Measurements from ENCODE around the gene JARID2.

Gene JARID2

GRCh38 chr6:15246666-15247499 lies 1.0 kb downstream of the JARID2 start:
- no peak for DNase-seq (ENCODE audit: low read depth in 2 of 2)

GRCh38 chr6:15247500-15248450 lies 1.9 kb downstream of the JARID2 start:
- DNase-seq (ENCODE audit: low read depth in 2 of 2) = peak; percentile 45 to 53

DNA sequence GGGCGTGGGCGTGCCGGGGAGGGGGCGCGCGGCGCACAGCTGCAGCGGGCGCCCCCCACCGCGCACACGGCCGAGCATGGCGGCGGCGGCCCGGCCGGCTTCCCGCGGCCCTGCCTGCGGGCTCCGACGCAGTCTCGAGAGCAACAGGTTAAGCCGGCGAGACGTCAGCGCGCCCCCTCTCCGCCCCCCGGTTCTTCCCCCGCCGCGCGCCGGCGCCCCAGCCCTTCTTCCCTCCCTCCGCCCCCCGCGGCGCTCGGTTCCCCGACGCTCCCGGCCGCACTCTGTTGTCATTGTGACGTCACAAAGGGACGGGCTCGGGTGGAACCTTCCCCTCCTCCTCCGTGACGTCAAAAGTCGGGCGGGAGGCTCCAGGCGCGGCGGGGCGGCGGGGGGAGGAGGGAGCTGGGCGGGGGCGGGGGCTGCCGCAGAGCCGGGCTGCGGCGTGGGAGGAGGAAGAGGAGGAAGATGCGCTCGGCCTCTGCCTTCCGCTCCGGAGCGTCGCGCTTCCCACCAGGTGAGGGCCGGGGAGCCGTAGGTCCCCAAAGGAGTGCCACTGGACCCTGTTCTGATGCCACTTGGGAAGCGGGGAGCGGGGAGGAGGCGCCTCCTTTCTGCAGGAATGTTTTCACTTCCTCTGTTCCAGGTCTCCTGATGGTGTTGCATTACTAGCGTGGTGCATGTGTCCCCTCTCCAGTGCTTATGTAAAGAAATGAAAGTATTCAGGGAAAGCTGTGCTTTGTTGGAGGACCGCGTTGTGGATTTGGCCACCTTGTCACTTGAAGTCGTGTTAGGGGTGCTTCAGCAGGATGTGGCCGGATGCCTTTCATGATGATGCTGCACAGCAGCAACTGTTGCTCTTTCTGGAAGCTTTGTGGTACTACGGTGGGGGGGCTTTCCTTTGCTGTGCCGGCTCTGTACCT lies 2.8 kb downstream of the JARID2 start:
- DNase-seq (ENCODE audit: low read depth in 2 of 2) = peak; percentile 89 to 92

GRCh38 chr6:15249371-15250019 lies 3.6 kb downstream of the JARID2 start:
- DNase-seq (ENCODE audit: low read depth in 2 of 2) = no peak

DNA sequence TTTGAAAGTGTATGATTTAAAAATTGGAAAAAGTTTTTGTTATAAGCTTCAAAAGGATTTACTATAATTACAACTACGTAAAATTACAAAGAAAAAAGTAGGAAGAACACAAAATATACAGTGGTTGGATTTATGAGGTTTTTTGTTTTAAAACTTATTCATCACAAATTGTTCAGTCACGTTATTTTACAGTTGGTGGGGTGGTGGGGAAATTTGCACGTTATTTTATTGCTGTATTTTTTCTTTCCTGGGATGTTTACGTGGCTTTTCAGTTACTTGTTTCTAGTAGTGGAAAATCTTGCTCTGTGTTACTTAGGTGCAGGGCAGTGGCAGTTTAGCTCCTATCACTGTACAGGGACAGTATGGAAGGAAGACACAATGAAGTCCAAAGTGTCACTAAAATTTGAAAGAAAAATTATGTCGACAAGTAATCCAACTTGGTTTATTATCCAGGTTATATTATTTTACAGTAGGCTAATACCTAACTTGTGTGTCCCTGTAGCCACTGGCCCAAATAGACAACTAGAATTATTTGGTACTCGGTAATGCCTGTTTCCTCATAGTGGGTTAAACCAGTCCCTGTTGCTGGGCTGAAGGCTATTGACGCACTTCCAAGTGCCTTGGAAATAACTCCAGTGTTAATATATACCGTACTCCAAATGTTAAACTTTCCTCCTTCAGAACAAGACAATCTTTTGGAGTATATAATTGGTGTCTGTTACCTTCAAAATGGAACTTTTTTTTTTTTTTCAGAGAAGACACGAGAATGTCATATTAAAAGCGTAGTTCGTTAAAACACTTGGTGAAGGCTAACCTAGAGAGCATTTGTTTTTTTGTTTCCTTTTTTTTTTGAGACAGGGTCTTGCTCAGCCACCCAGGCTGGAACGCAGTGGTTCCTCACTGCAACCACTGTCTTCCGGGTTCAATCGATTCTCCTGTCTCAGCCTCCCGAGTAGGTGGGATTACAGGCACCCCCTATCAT lies 4.6 kb downstream of the JARID2 start:
- DNase-seq (ENCODE audit: low read depth in 2 of 2) = no peak

- no peak for DNase-seq (ENCODE audit: low read depth in 2 of 2)
Measured at GRCh38 chr6:15252195-15252594, 6.3 kb downstream of the JARID2 start.

DNA sequence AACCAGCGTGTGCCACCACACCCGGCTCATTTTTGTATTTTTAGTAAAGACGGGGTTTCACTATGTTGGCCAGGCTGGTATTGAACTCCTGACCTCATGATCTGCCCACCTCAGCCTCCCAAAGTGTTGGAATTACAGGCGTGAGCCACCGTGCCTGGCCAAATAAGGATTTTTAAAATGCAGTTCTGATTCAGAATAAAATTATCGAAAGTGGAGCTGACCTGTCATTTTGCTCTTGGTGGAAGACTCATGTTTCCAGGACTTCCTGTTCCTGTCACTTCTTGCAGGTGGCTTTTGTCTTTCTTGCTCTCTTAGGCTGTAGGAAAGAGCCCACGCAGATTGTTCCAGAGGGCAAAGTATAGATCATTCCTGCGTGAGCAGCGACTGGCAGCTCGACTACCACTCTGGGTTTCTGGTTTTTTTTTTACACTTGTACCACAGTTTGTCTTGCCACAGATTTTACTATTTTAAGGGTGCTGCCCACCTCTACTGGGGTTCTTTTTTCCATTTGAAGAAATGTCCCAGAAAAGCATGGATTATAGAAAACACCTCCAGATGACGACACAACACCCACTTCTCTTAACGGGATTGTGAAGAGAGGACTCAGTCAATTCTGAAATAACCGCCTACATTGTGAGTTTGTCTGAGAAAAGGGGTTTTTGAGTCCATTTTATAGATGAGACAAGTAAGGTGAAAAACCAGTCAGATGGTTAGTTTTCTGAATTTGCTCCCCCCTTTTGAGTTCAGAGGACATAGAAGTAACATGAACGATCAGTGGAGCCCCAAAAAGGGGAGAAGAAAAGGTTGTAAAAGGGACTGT lies 7.5 kb downstream of the JARID2 start:
- DNase-seq (ENCODE audit: low read depth in 2 of 2) = peak in 1 of 2 donors; percentile 19

GRCh38 chr6:15254070-15254975 lies 8.5 kb downstream of the JARID2 start:
- DNase-seq (ENCODE audit: low read depth in 2 of 2) = no peak

- no peak for DNase-seq (ENCODE audit: low read depth in 2 of 2)
Measured at GRCh38 chr6:15255481-15255880, 9.6 kb downstream of the JARID2 start.

DNA sequence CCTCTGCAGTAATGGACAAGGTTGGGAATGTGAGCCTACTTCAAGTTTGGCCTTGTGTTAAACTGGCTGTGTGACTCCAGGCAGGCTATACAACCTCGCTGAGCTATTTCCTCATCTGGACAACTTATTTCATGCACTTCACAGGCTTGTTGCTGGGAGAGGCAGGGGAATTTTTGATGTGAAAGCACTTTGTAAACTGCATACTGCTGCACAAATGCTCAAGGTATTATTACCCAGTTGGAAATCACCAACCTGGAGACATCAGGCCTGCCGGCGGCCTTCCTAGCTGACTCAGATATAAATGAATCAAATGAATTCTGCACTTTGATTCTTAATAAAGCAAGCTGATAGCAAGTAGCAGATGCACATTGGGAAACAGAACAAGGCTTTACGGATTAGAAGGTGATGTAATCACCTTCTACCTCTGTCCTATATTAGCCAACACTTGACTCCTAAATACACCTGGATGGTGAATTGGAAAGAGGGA lies 10.1 kb downstream of the JARID2 start:
- no peak for DNase-seq (ENCODE audit: low read depth in 2 of 2)

DNA sequence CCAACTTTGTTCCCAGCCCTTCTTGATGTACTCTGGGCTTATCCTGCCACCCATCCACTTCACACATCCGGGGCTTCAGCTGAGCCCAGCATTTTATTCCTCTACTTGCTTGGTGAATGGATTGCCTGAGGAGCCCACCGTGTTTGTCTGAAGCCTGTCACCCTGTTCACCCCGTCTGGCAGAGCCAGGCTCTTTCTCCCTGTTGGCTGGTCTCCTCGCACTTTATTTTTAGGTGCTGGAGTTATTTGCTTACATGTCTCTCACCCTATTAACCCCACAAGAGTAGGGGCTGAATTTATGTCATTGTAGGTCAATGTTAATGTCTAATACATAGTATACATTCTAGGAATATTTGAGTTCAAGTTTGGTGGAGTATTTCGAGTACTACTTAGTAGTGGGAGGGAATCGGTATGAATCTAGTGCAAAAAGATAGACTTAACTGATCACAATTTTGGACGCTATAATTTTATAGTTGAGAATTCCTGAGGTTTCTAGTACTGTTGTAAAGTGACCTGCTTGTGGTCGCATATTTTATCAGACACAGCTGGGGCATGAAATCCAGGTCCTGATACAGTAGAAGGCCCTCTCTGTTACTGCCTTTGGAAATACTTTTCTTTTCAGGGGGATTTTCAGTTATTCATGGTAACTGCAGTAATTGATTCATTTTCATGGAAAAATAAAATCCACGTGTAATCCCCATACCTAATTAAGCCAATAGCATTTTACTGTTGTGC lies 10.8 kb downstream of the JARID2 start:
- no peak for DNase-seq (ENCODE audit: low read depth in 2 of 2)

DNA sequence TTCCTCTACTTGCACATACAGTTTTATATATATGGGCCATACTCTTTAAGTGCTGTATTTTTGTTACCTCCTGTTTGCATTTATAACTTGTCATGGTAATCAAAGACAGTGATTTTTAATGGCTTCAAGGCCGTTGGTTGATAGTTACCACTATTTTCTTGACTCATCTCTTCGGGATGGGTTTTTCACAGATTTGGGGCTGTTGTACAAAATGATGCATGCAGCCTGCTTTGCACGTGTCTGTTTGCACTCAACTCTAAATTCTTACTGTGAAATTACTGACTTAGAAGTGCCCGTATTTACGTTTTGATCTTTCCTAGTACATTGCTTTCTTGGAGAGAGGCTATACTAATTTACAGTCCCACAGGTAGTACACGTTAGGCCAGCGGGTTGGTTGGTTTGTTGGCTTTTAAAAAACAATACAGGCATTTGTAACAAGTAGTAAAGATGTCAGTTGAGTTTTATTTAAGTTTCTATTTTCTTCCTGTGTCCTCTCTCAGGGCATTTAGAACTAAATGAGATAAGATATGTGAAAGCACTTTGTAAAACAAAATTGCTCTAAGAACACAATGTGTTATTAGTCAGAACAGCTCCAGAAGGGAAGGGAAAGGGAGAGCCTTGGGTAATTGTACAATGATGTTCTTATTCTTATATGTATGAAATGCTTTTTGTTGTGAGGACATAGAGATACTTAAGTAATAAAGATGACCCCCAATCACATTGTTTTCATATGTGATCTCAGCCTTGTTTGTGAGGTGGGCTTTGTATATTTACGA lies 11.7 kb downstream of the JARID2 start:
- no peak for DNase-seq (ENCODE audit: low read depth in 2 of 2)

DNA sequence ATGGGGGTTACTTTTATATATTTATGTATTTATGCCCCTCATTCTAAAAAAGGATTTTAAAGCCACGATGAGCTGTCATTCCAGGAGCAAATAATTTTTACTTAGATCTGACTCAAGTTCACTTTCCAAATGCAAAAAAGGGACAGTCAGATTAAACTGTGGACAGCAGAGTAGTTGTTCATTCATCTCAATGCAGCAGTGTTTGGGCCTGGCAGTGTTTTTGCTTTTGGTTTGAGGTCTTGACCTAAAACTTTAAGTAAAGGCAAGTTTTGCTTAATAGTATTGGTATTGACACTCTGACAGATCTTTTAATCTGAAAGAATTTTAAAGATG lies 13.9 kb downstream of the JARID2 start:
- no peak for DNase-seq (ENCODE audit: low read depth in 2 of 2)

DNA sequence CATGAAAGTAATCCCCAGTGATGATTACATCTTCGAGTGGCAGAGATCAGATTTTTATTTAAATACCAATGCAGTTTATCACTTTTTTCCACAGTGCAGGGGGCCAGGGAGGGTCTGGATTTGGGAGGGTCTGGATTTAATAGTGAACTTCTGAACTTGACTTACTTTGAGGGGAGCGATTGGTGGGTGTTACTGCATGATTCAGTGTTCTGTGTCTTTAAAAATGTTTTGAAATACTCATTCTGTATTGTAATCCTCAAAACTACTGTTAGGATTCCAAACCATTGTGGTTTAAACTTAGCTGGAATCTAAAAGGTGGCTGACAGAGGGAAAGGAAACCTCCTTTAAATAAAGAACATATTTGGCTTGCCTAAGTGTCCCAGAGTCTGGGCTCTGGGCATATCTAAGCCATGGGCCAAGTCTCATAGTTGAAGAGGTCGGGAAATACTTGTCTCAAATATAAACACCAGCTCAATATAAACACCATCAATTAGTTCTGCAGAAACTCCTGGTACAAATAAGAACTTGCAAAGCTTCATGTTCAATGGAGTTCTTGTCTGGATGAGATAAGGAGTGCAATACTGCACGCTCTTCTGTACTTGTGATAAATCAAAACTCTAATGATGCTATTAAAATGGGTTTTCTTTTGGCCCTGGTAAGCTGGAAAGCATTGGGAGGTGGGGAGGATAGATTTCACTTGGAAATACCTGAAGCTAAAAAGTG lies 14.4 kb downstream of the JARID2 start:
- DNase-seq (ENCODE audit: low read depth in 2 of 2) = no peak

GRCh38 chr6:15263780-15264374 lies 18.0 kb downstream of the JARID2 start:
- DNase-seq (ENCODE audit: low read depth in 2 of 2) = no peak
